ENCODE data around the gene MED25. TPM values are rescaled to one million over a fixed set of nuclear protein-coding genes. Genes with fewer than 3 reads are reported as not detected.

The MED25 gene
- total RNA-seq, 1 donor from 2014 or later = 42.2 TPM

GRCh38 chr19:49858088-49858985 lies 40.2 kb downstream of the MED25 start:
- no peak for DNase-seq (ENCODE audit: low spot score)

- peak; percentile 42 for DNase-seq (ENCODE audit: low spot score)
These were observed 41.7 kb downstream of the MED25 start for GRCh38 chr19:49859682-49860335.

- peak; percentile 42 for DNase-seq (ENCODE audit: low spot score)
These were observed 42.4 kb downstream of the MED25 start for GRCh38 chr19:49860336-49861102.

GRCh38 chr19:49861107-49861506 lies 43.0 kb downstream of the MED25 start:
- peak; percentile 61 for DNase-seq (ENCODE audit: low spot score)

- no peak for DNase-seq (ENCODE audit: low spot score)
These were observed 43.7 kb downstream of the MED25 start for GRCh38 chr19:49861541-49862378.

GRCh38 chr19:49862391-49863253 lies 44.5 kb downstream of the MED25 start:
- no peak for DNase-seq (ENCODE audit: low spot score)

- DNase-seq (ENCODE audit: low spot score) = peak; percentile 42
These were observed 45.3 kb downstream of the MED25 start for GRCh38 chr19:49863254-49863934.

GRCh38 chr19:49863935-49864320 lies 45.8 kb downstream of the MED25 start:
- DNase-seq (ENCODE audit: low spot score) = no peak

GRCh38 chr19:49864890-49865289 lies 46.8 kb downstream of the MED25 start:
- DNase-seq (ENCODE audit: low spot score) = no peak

- peak; percentile 94 for DNase-seq (ENCODE audit: low spot score)
These were observed 49.1 kb downstream of the MED25 start, which contains the start of gene PNKP for GRCh38 chr19:49866933-49867782. Gene PNKP, minus strand, starts transcription at chr19:49867576. Its CDS starts 372 bp downstream, at chr19:49867204.

- no peak for DNase-seq (ENCODE audit: low spot score)
These were observed 51.0 kb downstream of the MED25 start for GRCh38 chr19:49869009-49869483.

GRCh38 chr19:49869484-49870308 lies 51.6 kb downstream of the MED25 start:
- peak; percentile 97 for DNase-seq (ENCODE audit: low spot score)

- DNase-seq (ENCODE audit: low spot score) = no peak
These were observed 52.3 kb downstream of the MED25 start for GRCh38 chr19:49870309-49870901.

GRCh38 chr19:49871349-49871985 lies 53.4 kb downstream of the MED25 start:
- no peak for DNase-seq (ENCODE audit: low spot score)

GRCh38 chr19:49872245-49873128 lies 54.4 kb downstream of the MED25 start:
- no peak for DNase-seq (ENCODE audit: low spot score)

- no peak for DNase-seq (ENCODE audit: low spot score)
These were observed 55.0 kb downstream of the MED25 start for GRCh38 chr19:49873129-49873521.
